Stimulated activated CD8-positive, alpha-beta memory T cell treated with anti-CD3 and anti-CD28 coated beads, Interleukin-12 subunit alpha, Interleukin-12 subunit beta, amount 100 ng/mL, for 1 hour (primary cell): Measurements from ENCODE around the gene RARG.
"Not testable (repeated sequence)": the region's sequence is repeated elsewhere in the genome, so short reads cannot be mapped to it uniquely, and the experiment has no call there.

ENCODE experiments used
- DNase-seq: peaks from one replicate; pipeline ENCODE4 v3.0.0-alpha.2; 2020; ENCODE audit warnings: low read depth

The RARG gene

DNA sequence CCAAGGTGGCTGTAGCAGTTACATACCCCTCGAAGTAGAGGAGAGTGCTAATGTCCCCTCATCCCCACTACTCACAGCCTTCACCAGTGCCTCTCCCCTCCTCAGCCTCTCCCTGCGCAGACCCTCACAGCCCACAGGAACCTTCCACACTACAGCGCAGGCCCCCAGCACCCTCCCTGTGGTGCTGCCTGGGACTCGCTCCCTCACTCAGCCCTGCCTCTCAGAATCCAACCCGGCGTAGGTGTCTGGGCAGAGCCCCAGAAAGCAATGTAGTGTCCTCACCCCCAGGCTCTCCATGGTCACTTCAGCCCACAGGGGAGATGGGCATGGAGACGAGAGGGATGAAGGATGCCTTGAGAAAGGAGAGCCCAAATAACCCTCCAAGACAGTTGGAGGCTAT, 62.4 kb downstream of the RARG start:
- DNase-seq, result no peak

DNA sequence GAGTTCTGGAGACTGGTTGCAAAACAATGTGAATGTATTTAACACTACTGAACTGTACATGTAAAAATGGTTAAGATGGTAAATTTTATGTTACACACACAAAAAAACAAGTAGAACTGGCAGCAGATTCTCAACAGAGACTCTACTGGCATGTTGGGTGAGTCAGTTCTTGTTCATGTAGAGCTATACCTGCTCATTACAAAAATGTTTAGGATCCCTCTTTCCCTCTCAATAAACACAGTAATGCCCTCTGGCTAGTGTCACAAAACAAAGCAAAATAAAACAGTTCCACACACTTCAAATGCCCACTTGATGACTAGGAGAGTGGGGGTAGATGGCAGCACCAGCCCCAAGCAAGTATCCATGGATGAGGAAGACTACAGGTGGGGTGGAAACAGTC, 65.2 kb downstream of the RARG start:
- no peak for DNase-seq

DNA sequence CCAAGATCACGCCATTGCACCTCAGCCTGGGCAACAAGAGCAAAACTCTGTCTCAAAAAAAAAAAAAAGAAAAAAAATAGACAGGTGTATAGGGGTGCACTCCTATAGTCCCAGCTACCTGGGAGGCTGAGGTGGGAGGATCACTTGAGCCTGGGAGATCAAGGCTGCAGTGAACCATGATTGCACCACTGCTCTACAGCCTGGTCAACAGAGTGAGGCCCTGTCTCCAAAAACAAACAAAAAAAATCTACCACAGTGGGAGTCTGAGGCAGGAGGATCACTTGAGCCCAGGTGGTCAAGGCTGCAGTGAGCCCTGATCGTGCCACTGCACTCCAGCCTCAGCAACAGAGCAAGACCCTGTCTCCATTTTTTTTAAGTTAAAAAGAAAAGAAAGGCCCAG, 69.0 kb downstream of the RARG start:
- not testable (repeated sequence) for DNase-seq

DNA sequence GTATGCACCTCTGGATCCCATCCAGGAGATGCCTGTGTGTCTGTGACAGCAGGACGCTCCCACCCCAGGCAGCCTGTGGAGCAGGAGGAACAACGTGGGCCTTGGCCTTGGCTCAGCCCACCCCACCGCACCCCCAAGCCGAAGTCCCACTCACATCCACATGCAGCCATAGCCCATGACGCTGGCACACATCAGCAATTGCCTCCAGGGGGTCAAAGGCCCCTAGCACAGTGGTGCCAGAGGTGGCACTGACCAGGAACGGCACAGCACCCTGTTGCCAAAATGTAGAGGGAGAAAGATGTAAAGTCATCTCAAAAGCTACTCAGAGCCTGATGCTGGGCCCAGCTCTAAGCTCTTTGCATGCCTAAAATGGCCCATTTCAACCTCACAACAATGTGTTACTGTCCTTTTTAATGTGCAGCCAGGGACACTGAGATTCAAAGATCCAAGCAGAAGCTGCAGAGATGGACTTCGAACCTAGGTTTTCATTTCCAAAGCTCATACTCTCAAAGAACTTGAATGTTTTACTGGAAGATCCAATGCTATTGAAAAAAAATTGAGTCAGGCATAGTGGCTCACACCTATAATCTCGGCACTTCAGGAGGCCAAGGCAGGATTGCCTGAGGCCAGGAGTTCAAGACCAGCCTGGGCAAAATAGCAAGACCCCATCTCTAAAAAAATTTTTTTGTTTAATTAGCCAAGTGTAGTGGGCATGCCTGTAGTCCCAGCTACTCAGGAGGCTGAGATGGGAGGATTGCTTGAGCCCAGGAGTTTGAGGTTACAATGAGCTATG, 70.7 kb downstream of the RARG start:
- no peak for DNase-seq

DNA sequence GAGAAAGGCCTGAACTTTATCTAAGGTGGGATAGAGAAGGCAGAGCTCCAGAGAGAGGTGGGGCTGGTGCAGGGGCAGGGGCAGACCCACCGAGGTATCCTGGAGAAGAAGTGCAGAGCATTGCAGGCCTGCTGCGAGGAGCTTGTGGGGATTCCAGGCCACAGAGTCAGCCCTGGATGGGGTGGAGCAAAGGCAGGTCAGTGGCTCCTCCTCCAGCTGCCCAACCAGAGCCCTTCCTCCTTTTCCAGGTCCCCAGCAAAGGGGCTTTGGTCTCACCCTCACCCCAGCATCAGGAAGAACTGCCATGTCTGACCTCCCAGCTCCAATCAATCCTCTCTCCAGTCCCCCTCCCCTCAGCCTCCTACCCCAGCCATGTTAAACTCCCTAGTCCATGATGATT, 71.3 kb downstream of the RARG start:
- no peak for DNase-seq
